H1 (cell line): ENCODE data around the gene THAP7. TPM values are rescaled to one million over a fixed set of nuclear protein-coding genes. Genes with fewer than 3 reads are reported as not detected.

Experiments used
- BRCA1 ChIP-seq: IDR thresholded peaks from 2 replicates; pipeline ENCODE4 v1.6.1; 2012; ENCODE audit warnings: low read depth, low read length, improper control_type of control experiment
- KDM4A ChIP-seq: IDR thresholded peaks from one replicate; pipeline ENCODE4 v1.7.1; 2012; ENCODE audit warnings: low read depth, mild to moderate bottlenecking, moderate library complexity, low read length, inconsistent platforms; ENCODE audit not compliant: severe bottlenecking
- MAFK ChIP-seq: IDR thresholded peaks from 2 replicates; pipeline ENCODE4 v1.6.1; 2012; ENCODE audit warnings: low read depth, mild to moderate bottlenecking, improper control_type of control experiment, low read length
- TAF7 ChIP-seq: optimal IDR thresholded peaks from 2 replicates; pipeline ENCODE3; 2011; ENCODE audit warnings: low read depth, mild to moderate bottlenecking, inconsistent platforms, low read length, moderate library complexity, borderline replicate concordance
- polyA plus RNA-seq, 7 experiments: library from polyadenylated mRNA; depleted of rRNA in 3 of 7; stranded (reverse) in 5 of 7; unstranded in 2 of 7; fragments of >200 nt in 5 of 7; fragments of 200-250 nt in 2 of 7; gene quantifications; 1 replicate in 5 of 7; 2 replicates in 1 of 7; 4 replicates in 1 of 7; pipeline versions ENCODE4 v1.2.1 to v1.2.3, GENCODE V29; 2011 to 2013; ENCODE audit warnings: missing spikeins in 2 of 7, mixed read lengths in 2 of 7
- total RNA-seq: library from RNA; stranded (reverse); fragmentation: NEBNext Ultra II Directional; extraction: Animal tissue kit (Norgen Biotek cat#: 25700); gene quantifications from 2 replicates; pipeline ENCODE4 v1.2.1, GENCODE V29; 2021
- TF ChIP-seq, protein P1 (sequence below): IDR thresholded peaks from 2 replicates; pipeline ENCODE4 v1.6.1; 2011; ENCODE audit warnings: low read depth, mild to moderate bottlenecking, low read length; ENCODE audit not compliant: insufficient read depth

THAP7 gene
- total and polyA plus RNA-seq, 2 of the 8 experiments (the other 6 are each of a cell fraction or from before 2014, with no cell fraction given) = 16.9 to 32.5 TPM

DNA sequence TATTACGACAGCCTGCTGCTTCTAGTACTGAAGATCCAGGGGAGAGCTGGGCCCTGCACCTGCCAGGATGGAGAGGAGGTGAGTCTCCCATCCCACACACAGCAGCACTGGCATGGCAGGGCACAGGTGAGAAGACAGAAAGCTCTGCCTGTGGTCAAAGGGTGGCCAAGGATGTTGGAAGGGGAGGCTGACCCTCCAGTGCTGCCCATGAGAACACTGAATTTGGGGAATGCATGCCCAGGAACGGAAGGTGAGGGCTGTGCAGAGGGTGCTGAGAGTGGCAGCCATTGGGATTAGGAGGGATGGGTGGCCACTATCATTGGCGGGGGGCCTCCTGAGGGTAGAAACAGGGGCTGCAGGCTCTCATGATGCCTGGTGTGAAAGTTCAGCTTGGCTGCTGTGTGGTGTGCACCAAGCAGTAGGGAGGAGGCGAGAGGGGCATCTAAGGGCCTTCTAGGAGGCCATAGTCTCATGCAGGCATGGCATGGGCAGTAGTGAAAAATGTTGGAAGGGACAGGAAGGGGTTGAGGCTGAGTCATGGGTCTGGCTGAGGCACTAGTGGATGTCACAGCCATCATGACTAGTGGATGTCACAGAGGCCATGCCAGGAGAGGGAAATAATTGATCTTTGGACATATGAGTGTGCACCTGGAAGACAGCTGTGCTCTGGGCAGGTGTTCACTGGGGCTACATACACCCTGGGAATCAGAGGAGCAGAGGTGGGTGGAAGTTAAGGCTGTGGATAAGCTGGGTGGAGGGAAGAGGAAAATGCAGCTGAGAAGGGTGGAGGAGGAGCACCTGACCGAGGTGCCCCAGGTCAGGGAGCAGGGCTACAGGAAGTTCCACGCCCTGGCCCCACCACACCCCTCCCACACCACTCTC, 41.3 kb upstream of the THAP7 start (continued):
- TF ChIP-seq TAF7 (no peak), KDM4A (no peak), MAFK (no peak), BRCA1 (no peak)
- TF ChIP-seq, protein P1, sequence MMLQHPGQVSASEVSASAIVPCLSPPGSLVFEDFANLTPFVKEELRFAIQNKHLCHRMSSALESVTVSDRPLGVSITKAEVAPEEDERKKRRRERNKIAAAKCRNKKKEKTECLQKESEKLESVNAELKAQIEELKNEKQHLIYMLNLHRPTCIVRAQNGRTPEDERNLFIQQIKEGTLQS = no peak
